Endothelial cell of umbilical vein (primary cell): ENCODE data around the gene CCT4.

ENCODE experiments used
- EZH2 ChIP-seq: IDR thresholded peaks from 2 replicates; pipeline ENCODE4 v1.6.1; 2012; ENCODE audit warnings: borderline replicate concordance, low read depth, mild to moderate bottlenecking, moderate library complexity, low read length, inconsistent platforms; ENCODE audit not compliant: severe bottlenecking
- POLR2A ChIP-seq: IDR thresholded peaks from 2 replicates; pipeline ENCODE4 v1.6.1; 2012; ENCODE audit warnings: low read depth, mild to moderate bottlenecking, control low read depth, low read length
- POLR2AphosphoS5 ChIP-seq: IDR thresholded peaks from 2 replicates; pipeline ENCODE4 v1.6.1; 2012; ENCODE audit warnings: low read depth, mild to moderate bottlenecking, control low read depth, low read length, moderate library complexity; ENCODE audit not compliant: insufficient read depth
- TF ChIP-seq, protein P1 (sequence below), 2 donors: IDR thresholded peaks; 1 replicate in 1 of 2; 2 replicates in 1 of 2; pipeline ENCODE4 v1.5.1; 2011; ENCODE audit warnings: low read length in 2 of 2, mild to moderate bottlenecking in 2 of 2, moderate library complexity in 2 of 2, control low read depth in 1 of 2, inconsistent platforms in 1 of 2, low read depth in 1 of 2; ENCODE audit not compliant: insufficient read depth in 1 of 2; ENCODE audit errors: extremely low read depth in 1 of 2

DNA sequence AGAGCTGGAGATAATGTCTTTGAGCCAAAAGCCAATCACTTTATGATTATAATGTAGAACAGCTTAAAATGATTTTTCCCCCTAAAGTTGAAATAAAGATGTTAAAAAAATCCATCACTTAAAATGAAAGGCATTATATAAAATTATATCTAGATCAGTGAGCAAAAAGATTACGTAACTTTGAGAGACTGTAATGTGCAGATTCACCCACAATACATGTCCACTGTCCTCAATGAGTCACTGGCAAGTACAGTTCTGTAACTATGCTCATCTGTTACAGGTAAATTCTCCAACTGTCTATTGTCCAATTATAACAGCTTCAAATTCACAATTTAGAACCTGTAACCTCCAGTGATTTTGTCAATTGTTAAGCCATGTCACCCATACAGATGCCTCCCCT lies 53.6 kb downstream of the CCT4 start:
- TF ChIP-seq, protein P1, sequence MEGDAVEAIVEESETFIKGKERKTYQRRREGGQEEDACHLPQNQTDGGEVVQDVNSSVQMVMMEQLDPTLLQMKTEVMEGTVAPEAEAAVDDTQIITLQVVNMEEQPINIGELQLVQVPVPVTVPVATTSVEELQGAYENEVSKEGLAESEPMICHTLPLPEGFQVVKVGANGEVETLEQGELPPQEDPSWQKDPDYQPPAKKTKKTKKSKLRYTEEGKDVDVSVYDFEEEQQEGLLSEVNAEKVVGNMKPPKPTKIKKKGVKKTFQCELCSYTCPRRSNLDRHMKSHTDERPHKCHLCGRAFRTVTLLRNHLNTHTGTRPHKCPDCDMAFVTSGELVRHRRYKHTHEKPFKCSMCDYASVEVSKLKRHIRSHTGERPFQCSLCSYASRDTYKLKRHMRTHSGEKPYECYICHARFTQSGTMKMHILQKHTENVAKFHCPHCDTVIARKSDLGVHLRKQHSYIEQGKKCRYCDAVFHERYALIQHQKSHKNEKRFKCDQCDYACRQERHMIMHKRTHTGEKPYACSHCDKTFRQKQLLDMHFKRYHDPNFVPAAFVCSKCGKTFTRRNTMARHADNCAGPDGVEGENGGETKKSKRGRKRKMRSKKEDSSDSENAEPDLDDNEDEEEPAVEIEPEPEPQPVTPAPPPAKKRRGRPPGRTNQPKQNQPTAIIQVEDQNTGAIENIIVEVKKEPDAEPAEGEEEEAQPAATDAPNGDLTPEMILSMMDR (IDR thresholded peaks at IDR 0.05; ENCODE audit: extremely low read depth in 1 of 2, insufficient read depth in 1 of 2, low read depth in 1 of 2, low read length in 2 of 2) = no peak
- TF ChIP-seq POLR2AphosphoS5 (no peak), EZH2 (no peak), POLR2A (no peak)
